GM19463 (cell line): Measurements from ENCODE around the gene THAP12.

Experiments used
- ATAC-seq: cut with Tn5 transposase; IDR thresholded peaks from one replicate; pipeline ENCODE4 v1.9.1; 2021; ENCODE audit warnings: mild to moderate bottlenecking, moderate library complexity; ENCODE audit not compliant: unreplicated experiment

Gene THAP12

GRCh38 chr11:76307978-76308747, 72.8 kb downstream of the THAP12 start:
- ATAC-seq, result no peak

- no peak for ATAC-seq
Measured at GRCh38 chr11:76307396-76307795, 73.5 kb downstream of the THAP12 start.

- no peak for ATAC-seq
Measured at GRCh38 chr11:76303399-76303798, 77.5 kb downstream of the THAP12 start.

- no peak for ATAC-seq
Measured at GRCh38 chr11:76302996-76303395, 77.9 kb downstream of the THAP12 start.
